HCT116 (cell line): ENCODE results near the gene ASAP3.

Source experiments
- CEBPB ChIP-seq: IDR thresholded peaks from 2 replicates; pipeline ENCODE4 v1.6.1; 2012; ENCODE audit warnings: low read depth
- ELF1 ChIP-seq: IDR thresholded peaks from 2 replicates; pipeline ENCODE4 v1.6.1; 2012; ENCODE audit warnings: low read depth, borderline replicate concordance
- EZH2 ChIP-seq: fragments of 200-600 bp; sonication (generic); IDR thresholded peaks from 2 replicates; pipeline ENCODE4 v1.6.1; 2017; ENCODE audit warnings: antibody characterized with exemption, mixed run types
- JUND ChIP-seq: IDR thresholded peaks from 2 replicates; pipeline ENCODE4 v1.6.1; 2012
- POLR2A ChIP-seq: IDR thresholded peaks from 2 replicates; pipeline ENCODE4 v1.7.0; 2011; ENCODE audit warnings: borderline replicate concordance; ENCODE audit not compliant: insufficient read depth, insufficient read length; ENCODE audit errors: extremely low read depth
- POLR2AphosphoS5 ChIP-seq: IDR thresholded peaks from 2 replicates; pipeline ENCODE4 v1.6.1; 2011; ENCODE audit warnings: mild to moderate bottlenecking, low read depth, low read length, moderate library complexity
- SP1 ChIP-seq: IDR thresholded peaks from 2 replicates; pipeline ENCODE4 v1.6.1; 2012; ENCODE audit warnings: low read depth
- SRF ChIP-seq: IDR thresholded peaks from 2 replicates; pipeline ENCODE4 v1.6.1; 2012; ENCODE audit warnings: low read depth
- ZNF274 ChIP-seq: fragments of 200-500 bp; sonication (Bioruptor generic); IDR thresholded peaks from 2 replicates; pipeline ENCODE4 v1.6.1; 2014; ENCODE audit warnings: mild to moderate bottlenecking, low read depth, low read length, inconsistent platforms
- TF ChIP-seq, protein P1 (sequence below), 3 experiments: fragments of 200-600 bp in 1 of 3; sonication (generic) in 1 of 3; IDR thresholded peaks in 2 of 3; conservative IDR thresholded peaks in 1 of 3; 2 replicates each; pipeline ENCODE4 v1.5.1; 2012 to 2017; ENCODE audit warnings: low read depth in 2 of 3, low read length in 2 of 3, antibody characterized with exemption in 1 of 3, borderline replicate concordance in 1 of 3, control low read depth in 1 of 3, mild to moderate bottlenecking in 1 of 3, mixed read lengths in 1 of 3, mixed run types in 1 of 3, moderate library complexity in 1 of 3; ENCODE audit not compliant: insufficient read depth in 1 of 3
- TF ChIP-seq, protein P2 (sequence below): IDR thresholded peaks from 2 replicates; pipeline ENCODE4 v1.6.1; 2012
- TF ChIP-seq, protein P3 (sequence below): IDR thresholded peaks from 2 replicates; pipeline ENCODE4 v1.6.1; 2011; ENCODE audit warnings: mild to moderate bottlenecking, low read length, moderate library complexity; ENCODE audit not compliant: insufficient replicate concordance; ENCODE audit errors: extremely low read depth
- TF ChIP-seq, protein P4 (sequence below): IDR thresholded peaks from 2 replicates; pipeline ENCODE4 v1.6.1; 2012

DNA sequence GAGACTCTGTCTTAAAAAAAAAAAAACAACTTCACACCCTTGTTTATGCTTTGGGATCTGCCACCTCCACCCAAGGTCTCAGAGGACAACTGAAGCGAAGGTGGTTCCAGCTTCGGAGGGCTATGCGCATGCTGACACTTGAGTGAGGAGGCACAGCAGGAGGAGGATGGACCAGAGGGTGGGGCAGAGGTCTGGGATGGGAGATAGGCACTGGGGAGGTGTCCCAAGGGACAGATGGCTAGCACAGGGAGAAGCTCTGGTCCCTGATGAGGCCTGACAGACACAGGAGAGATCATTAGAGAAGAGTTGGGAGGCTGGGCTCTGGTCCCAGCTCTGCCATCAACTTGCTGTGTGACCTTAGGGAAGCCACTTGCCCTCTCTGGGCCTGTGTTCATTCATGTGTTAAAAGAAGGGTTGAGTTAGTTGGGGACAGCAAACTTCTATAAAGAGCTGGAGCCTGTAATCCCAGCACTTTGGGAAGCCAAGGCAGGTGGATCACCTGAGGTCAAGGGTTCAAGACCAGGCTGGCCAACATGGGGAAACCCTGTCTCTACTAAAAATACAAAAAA lies 30.2 kb upstream of the ASAP3 start:
- TF ChIP-seq, protein P1, sequence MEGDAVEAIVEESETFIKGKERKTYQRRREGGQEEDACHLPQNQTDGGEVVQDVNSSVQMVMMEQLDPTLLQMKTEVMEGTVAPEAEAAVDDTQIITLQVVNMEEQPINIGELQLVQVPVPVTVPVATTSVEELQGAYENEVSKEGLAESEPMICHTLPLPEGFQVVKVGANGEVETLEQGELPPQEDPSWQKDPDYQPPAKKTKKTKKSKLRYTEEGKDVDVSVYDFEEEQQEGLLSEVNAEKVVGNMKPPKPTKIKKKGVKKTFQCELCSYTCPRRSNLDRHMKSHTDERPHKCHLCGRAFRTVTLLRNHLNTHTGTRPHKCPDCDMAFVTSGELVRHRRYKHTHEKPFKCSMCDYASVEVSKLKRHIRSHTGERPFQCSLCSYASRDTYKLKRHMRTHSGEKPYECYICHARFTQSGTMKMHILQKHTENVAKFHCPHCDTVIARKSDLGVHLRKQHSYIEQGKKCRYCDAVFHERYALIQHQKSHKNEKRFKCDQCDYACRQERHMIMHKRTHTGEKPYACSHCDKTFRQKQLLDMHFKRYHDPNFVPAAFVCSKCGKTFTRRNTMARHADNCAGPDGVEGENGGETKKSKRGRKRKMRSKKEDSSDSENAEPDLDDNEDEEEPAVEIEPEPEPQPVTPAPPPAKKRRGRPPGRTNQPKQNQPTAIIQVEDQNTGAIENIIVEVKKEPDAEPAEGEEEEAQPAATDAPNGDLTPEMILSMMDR (IDR thresholded peaks at IDR 0.05 in 2 of 3, conservative IDR thresholded peaks at IDR 0.05 in 1 of 3; ENCODE audit: borderline replicate concordance in 1 of 3, insufficient read depth in 1 of 3, low read depth in 2 of 3, low read length in 2 of 3), result no peak
- TF ChIP-seq JUND (no peak), ELF1 (no peak), POLR2A (no peak), CEBPB (no peak), EZH2 (no peak), ZNF274 (no peak), POLR2AphosphoS5 (no peak), SRF (no peak), SP1 (no peak)
- TF ChIP-seq, protein P2, sequence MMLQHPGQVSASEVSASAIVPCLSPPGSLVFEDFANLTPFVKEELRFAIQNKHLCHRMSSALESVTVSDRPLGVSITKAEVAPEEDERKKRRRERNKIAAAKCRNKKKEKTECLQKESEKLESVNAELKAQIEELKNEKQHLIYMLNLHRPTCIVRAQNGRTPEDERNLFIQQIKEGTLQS, result no peak
- TF ChIP-seq, protein P3, sequence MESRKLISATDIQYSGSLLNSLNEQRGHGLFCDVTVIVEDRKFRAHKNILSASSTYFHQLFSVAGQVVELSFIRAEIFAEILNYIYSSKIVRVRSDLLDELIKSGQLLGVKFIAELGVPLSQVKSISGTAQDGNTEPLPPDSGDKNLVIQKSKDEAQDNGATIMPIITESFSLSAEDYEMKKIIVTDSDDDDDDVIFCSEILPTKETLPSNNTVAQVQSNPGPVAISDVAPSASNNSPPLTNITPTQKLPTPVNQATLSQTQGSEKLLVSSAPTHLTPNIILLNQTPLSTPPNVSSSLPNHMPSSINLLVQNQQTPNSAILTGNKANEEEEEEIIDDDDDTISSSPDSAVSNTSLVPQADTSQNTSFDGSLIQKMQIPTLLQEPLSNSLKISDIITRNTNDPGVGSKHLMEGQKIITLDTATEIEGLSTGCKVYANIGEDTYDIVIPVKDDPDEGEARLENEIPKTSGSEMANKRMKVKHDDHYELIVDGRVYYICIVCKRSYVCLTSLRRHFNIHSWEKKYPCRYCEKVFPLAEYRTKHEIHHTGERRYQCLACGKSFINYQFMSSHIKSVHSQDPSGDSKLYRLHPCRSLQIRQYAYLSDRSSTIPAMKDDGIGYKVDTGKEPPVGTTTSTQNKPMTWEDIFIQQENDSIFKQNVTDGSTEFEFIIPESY, result no peak
- TF ChIP-seq, protein P4, sequence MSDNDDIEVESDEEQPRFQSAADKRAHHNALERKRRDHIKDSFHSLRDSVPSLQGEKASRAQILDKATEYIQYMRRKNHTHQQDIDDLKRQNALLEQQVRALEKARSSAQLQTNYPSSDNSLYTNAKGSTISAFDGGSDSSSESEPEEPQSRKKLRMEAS, result no peak
